IMR-90 (cell line): ENCODE data around the gene XPO6. TPM values are rescaled to one million over a fixed set of nuclear protein-coding genes. Genes with fewer than 3 reads are reported as not detected.

Experiments
- ATAC-seq: fragments of 200-7000 bp; cut with Tn5 transposase; 2 replicates; pipeline ENCODE4 v1.9.1; 2020; ENCODE audit warnings: low read depth, mild to moderate bottlenecking, moderate library complexity
- BruUV-seq: library from RNA; stranded (reverse); fragments of 400-500 nt; replicated peaks from 2 replicates; lab custom pipeline; 2021; lab: Mats Ljungman, UMichigan
- CTCF ChIA-PET: fragments of 300-600 bp; formaldehyde crosslinking; extraction: SDS; loops from one replicate; lab custom pipeline; 2021; ENCODE audit warnings: antibody characterized with exemption; lab: Yijun Ruan, JAX
- POLR2A ChIA-PET: fragments of 300-600 bp; sonication (Branson Sonifier 250); formaldehyde crosslinking; loops from one replicate; lab custom pipeline; 2022; ENCODE audit warnings: antibody characterized with exemption; ENCODE audit not compliant: unreplicated experiment; lab: Charles Lee
- DNase-seq: peaks from one replicate; pipeline ENCODE4 v3.0.0; 2013
- H2AFZ ChIP-seq: replicated peaks from 2 replicates; pipeline ENCODE3; 2013; ENCODE audit warnings: low read length, mild to moderate bottlenecking; ENCODE audit not compliant: poor library complexity
- H2AK5ac ChIP-seq: 2 replicates; pipeline ENCODE4 v1.6.1; 2013; ENCODE audit warnings: low read depth, low read length, inconsistent platforms
- H2AK9ac ChIP-seq: replicated peaks from 2 replicates; pipeline ENCODE3; 2013; ENCODE audit warnings: mild to moderate bottlenecking, low read depth, low read length, moderate library complexity; ENCODE audit not compliant: poor library complexity
- H2BK120ac ChIP-seq: 2 replicates; pipeline ENCODE4 v1.6.1; 2013; ENCODE audit warnings: low read depth, low read length, inconsistent platforms
- H2BK15ac ChIP-seq: 3 replicates; pipeline ENCODE4 v1.6.1; 2013; ENCODE audit warnings: low read depth, low read length, inconsistent platforms
- H2BK20ac ChIP-seq: 2 replicates; pipeline ENCODE4 v1.6.1; 2013; ENCODE audit warnings: low read depth, mild to moderate bottlenecking, inconsistent platforms, low read length, moderate library complexity
- H2BK5ac ChIP-seq: 2 replicates; pipeline ENCODE4 v1.6.1; 2013; ENCODE audit warnings: mild to moderate bottlenecking, low read depth, low read length, inconsistent platforms; ENCODE audit not compliant: poor library complexity, severe bottlenecking
- H3K14ac ChIP-seq: replicated peaks from 2 replicates; pipeline ENCODE4 v1.6.1; 2013; ENCODE audit warnings: low read depth, low read length, inconsistent platforms
- H3K18ac ChIP-seq: 2 replicates; pipeline ENCODE4 v1.6.1; 2013; ENCODE audit warnings: low read depth, low read length, control low read depth
- H3K23ac ChIP-seq: 2 replicates; pipeline ENCODE4 v1.6.1; 2013; ENCODE audit warnings: low read depth, low read length, inconsistent platforms
- H3K27ac ChIP-seq: 2 replicates; pipeline ENCODE4 v1.5.1; 2013; ENCODE audit warnings: mild to moderate bottlenecking, control low read depth, low read length; ENCODE audit not compliant: insufficient read depth
- H3K27me3 ChIP-seq: 2 replicates; pipeline ENCODE4 v1.6.1; 2013; ENCODE audit warnings: low read length; ENCODE audit not compliant: control insufficient read depth, insufficient read depth
- H3K36me3 ChIP-seq: 2 replicates; pipeline ENCODE4 v1.6.1; 2013; ENCODE audit warnings: low read length, mixed read lengths; ENCODE audit not compliant: control insufficient read depth, insufficient read depth
- H3K4ac ChIP-seq: 2 replicates; pipeline ENCODE4 v1.6.1; 2013; ENCODE audit warnings: low read depth, low read length, inconsistent platforms
- H3K4me1 ChIP-seq: 2 replicates; pipeline ENCODE4 v1.6.1; 2013; ENCODE audit warnings: low read length, mixed read lengths; ENCODE audit not compliant: control insufficient read depth, insufficient read depth
- H3K4me2 ChIP-seq: 2 replicates; pipeline ENCODE4 v1.6.1; 2013; ENCODE audit warnings: low read depth, mild to moderate bottlenecking, control low read depth, low read length, moderate library complexity
- H3K4me3 ChIP-seq: 2 replicates; pipeline ENCODE4 v1.5.1; 2013; ENCODE audit warnings: low read depth, mild to moderate bottlenecking, control low read depth, low read length, moderate library complexity; ENCODE audit not compliant: insufficient read depth
- H3K56ac ChIP-seq: 2 replicates; pipeline ENCODE4 v1.6.1; 2013; ENCODE audit warnings: low read length, inconsistent platforms; ENCODE audit not compliant: insufficient read depth; ENCODE audit errors: extremely low read depth
- H3K79me1 ChIP-seq, 2 experiments: 2 replicates each; pipeline ENCODE4 v1.6.1; 2013; ENCODE audit warnings: low read length in 2 of 2, inconsistent platforms in 1 of 2, low read depth in 1 of 2
- H3K9ac ChIP-seq: 2 replicates; pipeline ENCODE4 v1.6.1; 2013; ENCODE audit warnings: low read depth, low read length, control low read depth
- H3K9me1 ChIP-seq: 2 replicates; pipeline ENCODE4 v1.6.1; 2013; ENCODE audit warnings: low read length, inconsistent platforms; ENCODE audit not compliant: insufficient read depth
- H3K9me3 ChIP-seq: 2 replicates; pipeline ENCODE4 v1.6.1; 2013; ENCODE audit warnings: low read length; ENCODE audit not compliant: control insufficient read depth, insufficient read depth
- H4K20me1 ChIP-seq: 2 replicates; pipeline ENCODE4 v1.6.1; 2013; ENCODE audit warnings: low read length, inconsistent platforms; ENCODE audit not compliant: insufficient read depth
- H4K5ac ChIP-seq: 2 replicates; pipeline ENCODE4 v1.6.1; 2013; ENCODE audit warnings: mild to moderate bottlenecking, low read depth, low read length, control low read depth
- H4K8ac ChIP-seq, 2 experiments: 2 replicates each; pipeline ENCODE4 v1.6.1; 2013; ENCODE audit warnings: low read depth in 2 of 2, low read length in 2 of 2, control low read depth in 1 of 2, inconsistent platforms in 1 of 2
- H4K91ac ChIP-seq: 2 replicates; pipeline ENCODE4 v1.6.1; 2013; ENCODE audit warnings: low read depth, low read length, inconsistent platforms; ENCODE audit not compliant: insufficient read depth
- BHLHE40 ChIP-seq: fragments of 150-350 bp; IDR thresholded peaks from 2 replicates; pipeline ENCODE4 v1.6.1; 2016; ENCODE audit warnings: mild to moderate bottlenecking, low read depth, low read length
- CEBPB ChIP-seq: IDR thresholded peaks from 2 replicates; pipeline ENCODE4 v1.6.1; 2012; ENCODE audit warnings: low read depth, low read length, improper control_type of control experiment
- CHD1 ChIP-seq: IDR thresholded peaks from 2 replicates; pipeline ENCODE4 v1.6.1; 2012; ENCODE audit warnings: low read depth, low read length, improper control_type of control experiment
- FOS ChIP-seq: fragments of 150-350 bp; IDR thresholded peaks from 2 replicates; pipeline ENCODE4 v1.6.1; 2016; ENCODE audit warnings: low read depth, low read length
- MAFK ChIP-seq: IDR thresholded peaks from 2 replicates; pipeline ENCODE4 v1.6.1; 2012; ENCODE audit warnings: low read depth, low read length, improper control_type of control experiment
- MAZ ChIP-seq: IDR thresholded peaks from 2 replicates; pipeline ENCODE4 v1.6.1; 2012; ENCODE audit warnings: low read depth, mild to moderate bottlenecking, low read length, improper control_type of control experiment, moderate library complexity, borderline replicate concordance
- MXI1 ChIP-seq: IDR thresholded peaks from 2 replicates; pipeline ENCODE4 v1.6.1; 2012; ENCODE audit warnings: low read depth, mild to moderate bottlenecking, low read length, moderate library complexity, borderline replicate concordance
- NFE2L2 ChIP-seq: fragments of 150-350 bp; IDR thresholded peaks from 2 replicates; pipeline ENCODE4 v1.6.1; 2016; ENCODE audit warnings: low read depth, mild to moderate bottlenecking, low read length
- POLR2A ChIP-seq: IDR thresholded peaks from 2 replicates; pipeline ENCODE4 v1.6.1; 2012; ENCODE audit warnings: mild to moderate bottlenecking, low read depth, low read length
- RAD21 ChIP-seq: IDR thresholded peaks from 2 replicates; pipeline ENCODE4 v1.6.1; 2012; ENCODE audit warnings: low read length, improper control_type of control experiment
- RCOR1 ChIP-seq: IDR thresholded peaks from 2 replicates; pipeline ENCODE4 v1.6.1; 2012; ENCODE audit warnings: mild to moderate bottlenecking, low read length, improper control_type of control experiment; ENCODE audit not compliant: insufficient replicate concordance
- RFX5 ChIP-seq: IDR thresholded peaks from 2 replicates; pipeline ENCODE4 v1.8.0; 2012; ENCODE audit warnings: low read depth, mild to moderate bottlenecking, low read length, moderate library complexity
- SMC3 ChIP-seq: fragments of 150-350 bp; IDR thresholded peaks from 2 replicates; pipeline ENCODE4 v1.6.1; 2016; ENCODE audit warnings: low read depth, mild to moderate bottlenecking, antibody characterized with exemption, low read length, moderate library complexity
- WGBS, 2 experiments: methylation state at CpG; one replicate each; pipeline versions ENCODE4 v1.1.5 to v1.1.7; 2013; ENCODE audit warnings: missing lambda C conversion rate in 2 of 2; ENCODE audit not compliant: insufficient read length in 1 of 2; ENCODE audit errors: extremely low coverage in 2 of 2; 5-methylcytosine and 5-hydroxymethylcytosine counted together
- dilution Hi-C: fragments of 300-500 bp; cut with HindIII; formaldehyde crosslinking; loops from one replicate; pipeline ENCODE4 v1.14.3; 2018; ENCODE audit warnings: low sequenced_read_pairs; ENCODE audit not compliant: unreplicated experiment
- in situ Hi-C: fragments of 300-500 bp; cut with MboI; formaldehyde crosslinking; loops from 3 replicates; pipeline ENCODE4 v1.14.3; 2019; ENCODE audit warnings: low sequenced_read_pairs, inconsistent platforms, mixed read lengths
- intact Hi-C: fragments of 100-400 bp; cut with micrococcal nuclease; formaldehyde crosslinking; loops from 2 replicates; pipeline ENCODE4 v1.10.0; 2022
- polyA plus RNA-seq, 3 experiments: library from polyadenylated mRNA; depleted of rRNA; stranded (reverse); fragments of >200 nt; gene quantifications; 2 replicates each; pipeline ENCODE4 v1.2.3, GENCODE V29; 2012; ENCODE audit warnings: low replicate concordance in 1 of 3
- total RNA-seq: library from RNA; depleted of rRNA; stranded (reverse); fragments of >200 nt; gene quantifications from 2 replicates; pipeline ENCODE4 v1.2.3, GENCODE V29; 2012
- TF ChIP-seq, protein P1 (sequence below): conservative IDR thresholded peaks from 2 replicates; pipeline ENCODE4 v1.5.1; 2012; ENCODE audit warnings: mild to moderate bottlenecking, low read depth, low read length, improper control_type of control experiment
- TF ChIP-seq, protein P2 (sequence below): fragments of 150-350 bp; IDR thresholded peaks from 2 replicates; pipeline ENCODE4 v1.6.1; 2016; ENCODE audit warnings: low read depth, mild to moderate bottlenecking, low read length, moderate library complexity, borderline replicate concordance
- TF ChIP-seq, protein P3 (sequence below): fragments of 150-350 bp; IDR thresholded peaks from 2 replicates; pipeline ENCODE4 v1.6.1; 2017; ENCODE audit warnings: mild to moderate bottlenecking, antibody characterized with exemption, low read length, low read depth

The XPO6 gene
- total and polyA plus RNA-seq, 2 of the 4 experiments (the other 2 are of a cell fraction): 108 to 184 TPM

DNA sequence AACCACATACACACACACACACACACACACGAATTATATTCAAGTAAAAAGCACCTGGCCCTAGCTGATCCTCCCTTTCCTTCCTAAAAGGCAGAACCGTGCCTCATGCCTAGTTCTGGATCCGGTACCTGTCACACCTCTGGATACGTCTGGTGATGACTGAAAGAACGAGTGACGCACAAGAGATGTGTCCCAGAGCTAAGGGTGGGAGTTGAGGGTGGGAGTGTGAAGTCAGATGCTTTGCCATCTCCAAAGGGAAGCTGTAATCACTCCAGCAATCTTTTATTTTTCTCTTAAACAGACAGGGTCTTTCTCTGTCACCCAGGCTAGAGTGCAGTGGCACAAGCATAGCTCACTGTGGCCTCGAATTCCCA, 121.8 kb downstream of the XPO6 start:
- Histone ChIP-seq H3K27me3 (no peaks in the 10 kb centered on the region), H3K4me3 (no peak overlapping the region), H3K9ac (no peak overlapping the region), H4K91ac (no peak overlapping the region), H4K20me1 (peaks cover 20% of the 10 kb centered on the region), H4K8ac (no peak overlapping the region), H2BK20ac (no peak overlapping the region), H2AFZ (no peak overlapping the region), H3K9me3 (no peaks in the 10 kb centered on the region), H3K18ac (no peak overlapping the region), H4K5ac (no peak overlapping the region), H2BK120ac (no peak overlapping the region), H3K27ac (no peak overlapping the region), H3K36me3 (peaks cover 5% of the 10 kb centered on the region), H3K9me1 (peaks cover 15% of the 10 kb centered on the region), H3K23ac (no peak overlapping the region), H2AK9ac (no peak overlapping the region), H3K14ac (no peak overlapping the region), H3K56ac (no peak overlapping the region), H3K4me1 (peaks cover 6% of the 10 kb centered on the region), H2BK5ac (peak overlapping the region; percentile 90), H2AK5ac (no peak overlapping the region), H2BK15ac (no peak overlapping the region), H3K79me1 (peaks cover 0 to 22% of the 10 kb centered on the region in 2 experiments; a peak in 2 of 4 replicates), H3K4me2 (no peak overlapping the region), H3K4ac (no peak overlapping the region)
- TF ChIP-seq, protein P1, sequence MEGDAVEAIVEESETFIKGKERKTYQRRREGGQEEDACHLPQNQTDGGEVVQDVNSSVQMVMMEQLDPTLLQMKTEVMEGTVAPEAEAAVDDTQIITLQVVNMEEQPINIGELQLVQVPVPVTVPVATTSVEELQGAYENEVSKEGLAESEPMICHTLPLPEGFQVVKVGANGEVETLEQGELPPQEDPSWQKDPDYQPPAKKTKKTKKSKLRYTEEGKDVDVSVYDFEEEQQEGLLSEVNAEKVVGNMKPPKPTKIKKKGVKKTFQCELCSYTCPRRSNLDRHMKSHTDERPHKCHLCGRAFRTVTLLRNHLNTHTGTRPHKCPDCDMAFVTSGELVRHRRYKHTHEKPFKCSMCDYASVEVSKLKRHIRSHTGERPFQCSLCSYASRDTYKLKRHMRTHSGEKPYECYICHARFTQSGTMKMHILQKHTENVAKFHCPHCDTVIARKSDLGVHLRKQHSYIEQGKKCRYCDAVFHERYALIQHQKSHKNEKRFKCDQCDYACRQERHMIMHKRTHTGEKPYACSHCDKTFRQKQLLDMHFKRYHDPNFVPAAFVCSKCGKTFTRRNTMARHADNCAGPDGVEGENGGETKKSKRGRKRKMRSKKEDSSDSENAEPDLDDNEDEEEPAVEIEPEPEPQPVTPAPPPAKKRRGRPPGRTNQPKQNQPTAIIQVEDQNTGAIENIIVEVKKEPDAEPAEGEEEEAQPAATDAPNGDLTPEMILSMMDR: no peak
- TF ChIP-seq SMC3: no peak
- TF ChIP-seq CHD1: no peak
- TF ChIP-seq, protein P2, sequence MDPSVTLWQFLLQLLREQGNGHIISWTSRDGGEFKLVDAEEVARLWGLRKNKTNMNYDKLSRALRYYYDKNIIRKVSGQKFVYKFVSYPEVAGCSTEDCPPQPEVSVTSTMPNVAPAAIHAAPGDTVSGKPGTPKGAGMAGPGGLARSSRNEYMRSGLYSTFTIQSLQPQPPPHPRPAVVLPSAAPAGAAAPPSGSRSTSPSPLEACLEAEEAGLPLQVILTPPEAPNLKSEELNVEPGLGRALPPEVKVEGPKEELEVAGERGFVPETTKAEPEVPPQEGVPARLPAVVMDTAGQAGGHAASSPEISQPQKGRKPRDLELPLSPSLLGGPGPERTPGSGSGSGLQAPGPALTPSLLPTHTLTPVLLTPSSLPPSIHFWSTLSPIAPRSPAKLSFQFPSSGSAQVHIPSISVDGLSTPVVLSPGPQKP: no peak
- TF ChIP-seq, protein P3, sequence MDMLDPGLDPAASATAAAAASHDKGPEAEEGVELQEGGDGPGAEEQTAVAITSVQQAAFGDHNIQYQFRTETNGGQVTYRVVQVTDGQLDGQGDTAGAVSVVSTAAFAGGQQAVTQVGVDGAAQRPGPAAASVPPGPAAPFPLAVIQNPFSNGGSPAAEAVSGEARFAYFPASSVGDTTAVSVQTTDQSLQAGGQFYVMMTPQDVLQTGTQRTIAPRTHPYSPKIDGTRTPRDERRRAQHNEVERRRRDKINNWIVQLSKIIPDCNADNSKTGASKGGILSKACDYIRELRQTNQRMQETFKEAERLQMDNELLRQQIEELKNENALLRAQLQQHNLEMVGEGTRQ: no peak
- no peak for TF ChIP-seq MXI1
- TF ChIP-seq RFX5: no peak
- no peak for TF ChIP-seq FOS
- no peak for TF ChIP-seq POLR2A
- TF ChIP-seq RCOR1: no peak
- TF ChIP-seq BHLHE40: no peak
- TF ChIP-seq MAZ: no peak
- TF ChIP-seq RAD21: no peak
- no peak for TF ChIP-seq NFE2L2
- TF ChIP-seq MAFK: no peak
- no peak for TF ChIP-seq CEBPB
- ATAC-seq (no peak), DNase-seq (no peak)
- ChIA-PET POLR2A (no interaction called here), CTCF (no interaction called here)
- in situ Hi-C loops (no loop called here), dilution Hi-C loops (no loop called here), intact Hi-C loops (no loop called here)
- no CpG with 5 or more reads among the region's 7 CpGs for WGBS, 2 experiments
- BruUV-seq: no TSS peak
